Mucosa of descending colon (tissue), 3 donors: ENCODE measurements around the gene NCKAP1. TPM values are rescaled to one million over a fixed set of nuclear protein-coding genes. Genes with fewer than 3 reads are reported as not detected.
"Not testable (repeated sequence)": the region's sequence is repeated elsewhere in the genome, so short reads cannot be mapped to it uniquely, and the experiment has no call there.

Experiments used
- ATAC-seq: fragments of 200-7000 bp; cut with Tn5 transposase; one replicate; pipeline ENCODE4 v1.9.1; 2020; ENCODE audit warnings: mild to moderate bottlenecking, moderate library complexity
- DNase-seq, 3 donors: peaks; one replicate each; pipeline ENCODE4 v3.0.0-alpha.2; 2020
- H3K36me3 ChIP-seq: fragments of 200-600 bp; one replicate; pipeline ENCODE4 v1.8.0; 2021; ENCODE audit warnings: low read depth, mild to moderate bottlenecking
- H3K4me1 ChIP-seq: fragments of 200-600 bp; one replicate; pipeline ENCODE4 v1.8.0; 2021; ENCODE audit warnings: low read depth, mild to moderate bottlenecking
- H3K4me3 ChIP-seq: fragments of 200-600 bp; one replicate; pipeline ENCODE4 v1.8.0; 2021; ENCODE audit warnings: mild to moderate bottlenecking
- H3K9me3 ChIP-seq: fragments of 200-600 bp; one replicate; pipeline ENCODE4 v1.8.0; 2021; ENCODE audit warnings: mild to moderate bottlenecking
- CTCF ChIP-seq: fragments of 200-600 bp; IDR thresholded peaks from one replicate; pipeline ENCODE4 v1.8.0; 2022; ENCODE audit warnings: antibody characterized with exemption, mild to moderate bottlenecking
- intact Hi-C, 2 donors: fragments of 100-400 bp; cut with DNase I in 1 of 2; cut with micrococcal nuclease in 1 of 2; formaldehyde crosslinking; loops; one replicate each; pipeline versions ENCODE4 v1.11.0 to v1.11.1; 2022; cut with DNase I, micrococcal nuclease
- total RNA-seq, 3 donors: library from RNA; stranded (reverse); fragmentation: NEBNext Ultra II Directional in 2 of 3; extraction: Animal tissue kit (Norgen Biotek cat#: 25700) in 2 of 3; gene quantifications; one replicate each; pipeline versions ENCODE4 v1.2.1 to v1.2.4, GENCODE V29; 2021 to 2023
- donor health status: DM: no; HTN: no; CAD: no; lungs with moderate emphysema.
- donor health status: DM: no; HTN: no; CAD: no.
- donor health status: DM: no; HTN: yes; CAD: no.

NCKAP1 gene
- total RNA-seq, 3 donors from 2014 or later = 81.5 to 194 (median 87.2) TPM

GRCh38 chr2:182897137-182897536, 141.1 kb downstream of the NCKAP1 start:
- intact Hi-C loops = no loop called here
- no peaks in the 10 kb centered on the region for H3K36me3 ChIP-seq
- H3K4me1 ChIP-seq = no peaks in the 10 kb centered on the region
- H3K9me3 ChIP-seq = no peaks in the 10 kb centered on the region
- no peak overlapping the region for H3K4me3 ChIP-seq
- no peak for ATAC-seq
- DNase-seq = no peak
- TF ChIP-seq CTCF = no peak

- intact Hi-C loops = no loop called here
- ATAC-seq = no peak
- no peak overlapping the region for H3K4me3 ChIP-seq
Measured at GRCh38 chr2:182895798-182896197, 142.5 kb downstream of the NCKAP1 start.

GRCh38 chr2:182895169-182895568, 143.1 kb downstream of the NCKAP1 start:
- Histone ChIP-seq H3K36me3 (no peaks in the 10 kb centered on the region), H3K9me3 (no peaks in the 10 kb centered on the region), H3K4me3 (no peak overlapping the region), H3K4me1 (no peaks in the 10 kb centered on the region)
- DNase-seq (no peak), ATAC-seq (no peak)
- intact Hi-C loops = no loop called here
- TF ChIP-seq CTCF = no peak

More at GRCh38 chr2:182895798-182896197, 142.5 kb downstream of the NCKAP1 start:
- H3K9me3 ChIP-seq = no peaks in the 10 kb centered on the region
- no peak for DNase-seq
- TF ChIP-seq CTCF = no peak
- no peaks in the 10 kb centered on the region for H3K4me1 ChIP-seq
- no peaks in the 10 kb centered on the region for H3K36me3 ChIP-seq

GRCh38 chr2:182894174-182894573, 144.1 kb downstream of the NCKAP1 start:
- intact Hi-C loops = no loop called here
- TF ChIP-seq CTCF = no peak
- no peak for ATAC-seq
- no peak for DNase-seq
- Histone ChIP-seq H3K9me3 (no peaks in the 10 kb centered on the region), H3K4me3 (no peak overlapping the region), H3K4me1 (no peaks in the 10 kb centered on the region), H3K36me3 (no peaks in the 10 kb centered on the region)

GRCh38 chr2:182893666-182894065, 144.6 kb downstream of the NCKAP1 start:
- H3K4me3 ChIP-seq = no peak overlapping the region
- H3K9me3 ChIP-seq = no peaks in the 10 kb centered on the region
- H3K4me1 ChIP-seq = no peaks in the 10 kb centered on the region
- no peak for TF ChIP-seq CTCF
- intact Hi-C loops = no loop called here
- ATAC-seq (no peak), DNase-seq (no peak)
- H3K36me3 ChIP-seq = no peaks in the 10 kb centered on the region

- H3K9me3 ChIP-seq, H3K36me3 ChIP-seq, H3K4me3 ChIP-seq, ATAC-seq, H3K4me1 ChIP-seq, DNase-seq, intact Hi-C loops: not testable (repeated sequence)
Measured at GRCh38 chr2:182893035-182893434, 145.2 kb downstream of the NCKAP1 start.
